Endothelial cell of umbilical vein (primary cell): Measurements from ENCODE around the gene TBX15.

ENCODE experiments used
- CTCF ChIP-seq, 2 donors: IDR thresholded peaks; 1 replicate in 1 of 2; 2 replicates in 1 of 2; pipeline ENCODE4 v1.5.1; 2011; ENCODE audit warnings: low read length in 2 of 2, mild to moderate bottlenecking in 2 of 2, moderate library complexity in 2 of 2, control low read depth in 1 of 2, inconsistent platforms in 1 of 2, low read depth in 1 of 2; ENCODE audit not compliant: insufficient read depth in 1 of 2; ENCODE audit errors: extremely low read depth in 1 of 2
- EZH2 ChIP-seq: IDR thresholded peaks from 2 replicates; pipeline ENCODE4 v1.6.1; 2012; ENCODE audit warnings: borderline replicate concordance, low read depth, mild to moderate bottlenecking, moderate library complexity, low read length, inconsistent platforms; ENCODE audit not compliant: severe bottlenecking
- GATA2 ChIP-seq: IDR thresholded peaks from 2 replicates; pipeline ENCODE4 v1.7.0; 2011; ENCODE audit warnings: low read depth, mild to moderate bottlenecking, moderate library complexity, mixed read lengths, low read length; ENCODE audit not compliant: insufficient read length, insufficient read depth
- POLR2A ChIP-seq: IDR thresholded peaks from 2 replicates; pipeline ENCODE4 v1.6.1; 2012; ENCODE audit warnings: low read depth, mild to moderate bottlenecking, control low read depth, low read length

DNA sequence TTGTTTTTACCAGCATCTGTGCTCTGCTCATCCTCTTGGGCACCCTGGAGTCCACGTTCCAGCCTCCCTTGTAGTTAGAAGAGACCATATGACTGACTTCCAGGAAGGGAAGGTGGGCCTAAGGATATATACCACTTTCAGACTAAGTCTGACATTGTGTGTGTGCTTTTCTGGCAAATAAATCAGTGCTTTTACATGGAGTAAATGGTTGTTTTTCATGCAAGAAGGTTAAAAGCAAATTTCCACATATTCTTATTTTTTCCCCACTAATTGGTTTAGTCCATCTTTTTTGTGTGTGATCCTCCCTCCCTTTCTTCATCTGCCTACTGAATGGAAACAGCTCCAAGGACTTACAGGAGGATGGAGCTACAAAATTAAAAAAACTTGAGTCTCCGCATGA is 119.8 kb downstream of the TBX15 start:
- TF ChIP-seq POLR2A (no peak), GATA2 (no peak), CTCF (IDR thresholded peaks at IDR 0.05; ENCODE audit: extremely low read depth in 1 of 2, insufficient read depth in 1 of 2, low read depth in 1 of 2, low read length in 2 of 2) (no peak), EZH2 (no peak)
